Measurements from ENCODE around the gene TTC34. TPM values are rescaled to one million over a fixed set of nuclear protein-coding genes. Genes with fewer than 3 reads are reported as not detected.

Gene TTC34
- total and polyA plus RNA-seq, 2 of the 4 experiments (the other 2 are of a cell fraction), result under 0.01 to 0.09 TPM

- CTCF ChIA-PET, result interaction anchor here (0.6 kb wide), 1 partner anchor 606 kb away, joined by 4 read pairs; no protein-coding TSS in a partner anchor
- H3K18ac ChIP-seq (ENCODE audit: low read depth, low read length), result no peak overlapping the region
- POLR2A ChIA-PET (ENCODE audit: unreplicated experiment), result no interaction called here
- in situ Hi-C loops (cut with MboI; ENCODE audit: low sequenced_read_pairs) (no loop called here), intact Hi-C loops (cut with micrococcal nuclease) (no loop called here), dilution Hi-C loops (cut with HindIII; ENCODE audit: low sequenced_read_pairs, unreplicated experiment) (no loop called here)
- no peak overlapping the region for H3K23ac ChIP-seq (ENCODE audit: low read depth, low read length)
- H3K4ac ChIP-seq (ENCODE audit: low read depth, low read length), result no peak overlapping the region
- no peaks in the 10 kb centered on the region for H4K20me1 ChIP-seq (ENCODE audit: insufficient read depth, low read length)
- DNase-seq, result no peak
- H3K14ac ChIP-seq (replicated peaks; ENCODE audit: low read depth, low read length), result no peak overlapping the region
- H3K79me1 ChIP-seq (ENCODE audit: low read depth in 1 of 2, low read length in 2 of 2), result no peaks in the 10 kb centered on the region
- H4K91ac ChIP-seq (ENCODE audit: insufficient read depth, low read depth, low read length), result no peak overlapping the region
- H3K4me2 ChIP-seq (ENCODE audit: low read depth, low read length), result no peak overlapping the region
- no peak overlapping the region for H2BK120ac ChIP-seq (ENCODE audit: low read depth, low read length)
- H4K8ac ChIP-seq (ENCODE audit: low read depth in 2 of 2, low read length in 2 of 2), result no peak overlapping the region
- no peak overlapping the region for H2AK9ac ChIP-seq (replicated peaks; ENCODE audit: low read depth, low read length, poor library complexity)
- BruUV-seq (replicated peaks), result no TSS peak
- no peaks in the 10 kb centered on the region for H3K9me1 ChIP-seq (ENCODE audit: insufficient read depth, low read length)
- H3K9ac ChIP-seq (ENCODE audit: low read depth, low read length), result no peak overlapping the region
- H3K4me3 ChIP-seq (ENCODE audit: insufficient read depth, low read depth, low read length), result no peak overlapping the region
- no peak overlapping the region for H2BK15ac ChIP-seq (ENCODE audit: low read depth, low read length)
- H3K9me3 ChIP-seq (ENCODE audit: control insufficient read depth, insufficient read depth, low read length), result peaks cover 58% of the 10 kb centered on the region
- H4K5ac ChIP-seq (ENCODE audit: low read depth, low read length), result no peak overlapping the region
- H3K56ac ChIP-seq (ENCODE audit: extremely low read depth, insufficient read depth, low read length), result no peak overlapping the region
- H3K4me1 ChIP-seq (ENCODE audit: control insufficient read depth, insufficient read depth, low read length), result no peaks in the 10 kb centered on the region
- H2AK5ac ChIP-seq (ENCODE audit: low read depth, low read length), result no peak overlapping the region
- H2AFZ ChIP-seq (replicated peaks; ENCODE audit: low read length, poor library complexity), result no peak overlapping the region
- no peaks in the 10 kb centered on the region for H3K36me3 ChIP-seq (ENCODE audit: control insufficient read depth, insufficient read depth, low read length)
- H3K27ac ChIP-seq (ENCODE audit: insufficient read depth, low read length), result no peak overlapping the region
- H3K27me3 ChIP-seq (ENCODE audit: control insufficient read depth, insufficient read depth, low read length), result no peaks in the 10 kb centered on the region
- TF ChIP-seq MAZ (IDR thresholded peaks at IDR 0.05; ENCODE audit: borderline replicate concordance, low read depth, low read length) (no peak), CHD1 (IDR thresholded peaks at IDR 0.05; ENCODE audit: low read depth, low read length) (no peak), POLR2A (IDR thresholded peaks at IDR 0.05; ENCODE audit: low read depth, low read length) (no peak), ELK1 (IDR thresholded peaks at IDR 0.05; ENCODE audit: borderline replicate concordance, low read depth, low read length) (no peak), MAFK (IDR thresholded peaks at IDR 0.05; ENCODE audit: low read depth, low read length) (no peak), BHLHE40 (IDR thresholded peaks at IDR 0.05; ENCODE audit: low read depth, low read length) (no peak), MXI1 (IDR thresholded peaks at IDR 0.05; ENCODE audit: borderline replicate concordance, low read depth, low read length) (no peak), SMC3 (IDR thresholded peaks at IDR 0.05; ENCODE audit: low read depth, low read length) (no peak)
- H2BK5ac ChIP-seq (ENCODE audit: low read depth, low read length, poor library complexity, severe bottlenecking), result no peak overlapping the region
- H2BK20ac ChIP-seq (ENCODE audit: low read depth, low read length), result no peak overlapping the region
- no peak for ATAC-seq (ENCODE audit: low read depth)
- 83% methylated on average over 1 of the region's 5 CpGs; no CpG with 5 or more reads in 1 of the 2 experiments for WGBS, 2 experiments (ENCODE audit: extremely low coverage in 2 of 2, insufficient read length in 1 of 2)
Observed at GRCh38 chr1:2819429-2819828, 17.9 kb upstream of the TTC34 start.
